Renal cortical epithelial cell (primary cell): Measurements from ENCODE around the gene KRTAP10-3. TPM values are rescaled to one million over a fixed set of nuclear protein-coding genes. Genes with fewer than 3 reads are reported as not detected.

Experiments used
- DNase-seq: peaks from one replicate; pipeline ENCODE4 v3.0.0-alpha.2; 2011; ENCODE audit warnings: low read depth
- total RNA-seq: library from RNA; depleted of rRNA; stranded (reverse); fragments of >200 nt; gene quantifications from 2 replicates; pipeline ENCODE4 v1.2.3, GENCODE V29; 2014

Gene KRTAP10-3
- total RNA-seq, 1 donor from 2014 or later, result not detected

GRCh38 chr21:44549525-44550211, 8.9 kb downstream of the KRTAP10-3 start:
- DNase-seq, result no peak

- DNase-seq, result no peak
Measured at GRCh38 chr21:44548922-44549321, 9.7 kb downstream of the KRTAP10-3 start.

GRCh38 chr21:44548381-44548780, 10.2 kb downstream of the KRTAP10-3 start:
- DNase-seq, result no peak

- DNase-seq, result no peak
Measured at GRCh38 chr21:44547656-44548331, 10.8 kb downstream of the KRTAP10-3 start.

DNA sequence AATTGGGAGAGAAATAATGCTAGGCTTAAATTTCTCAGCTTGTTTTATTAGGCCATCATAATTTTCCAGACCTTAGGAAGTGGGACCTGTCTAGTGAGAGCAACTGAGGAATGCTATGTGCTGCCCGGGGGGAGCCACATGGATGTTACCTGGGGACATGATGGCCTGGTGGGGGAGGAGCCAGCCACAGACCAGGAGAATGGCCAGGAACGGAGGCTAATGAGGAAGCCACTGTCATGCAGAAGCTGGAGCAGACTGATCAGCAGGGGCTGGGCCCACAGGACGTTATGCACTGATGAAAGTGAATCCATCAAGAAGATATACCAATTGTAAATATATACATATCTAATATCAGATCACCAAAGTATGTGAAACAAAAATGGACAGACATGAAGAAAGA, 14.0 kb downstream of the KRTAP10-3 start:
- DNase-seq, result no peak

GRCh38 chr21:44542716-44543115, 15.9 kb downstream of the KRTAP10-3 start:
- DNase-seq, result no peak

- DNase-seq, result no peak
Measured at GRCh38 chr21:44540741-44541288, 17.8 kb downstream of the KRTAP10-3 start.

- no peak for DNase-seq
Measured at GRCh38 chr21:44539991-44540666, 18.5 kb downstream of the KRTAP10-3 start, which contains the start of gene KRTAP10-1. Gene KRTAP10-1, minus strand, starts transcription at chr21:44540195. Its CDS starts 45 bp downstream, at chr21:44540150.

GRCh38 chr21:44539046-44539445, 19.5 kb downstream of the KRTAP10-3 start:
- no peak for DNase-seq

DNA sequence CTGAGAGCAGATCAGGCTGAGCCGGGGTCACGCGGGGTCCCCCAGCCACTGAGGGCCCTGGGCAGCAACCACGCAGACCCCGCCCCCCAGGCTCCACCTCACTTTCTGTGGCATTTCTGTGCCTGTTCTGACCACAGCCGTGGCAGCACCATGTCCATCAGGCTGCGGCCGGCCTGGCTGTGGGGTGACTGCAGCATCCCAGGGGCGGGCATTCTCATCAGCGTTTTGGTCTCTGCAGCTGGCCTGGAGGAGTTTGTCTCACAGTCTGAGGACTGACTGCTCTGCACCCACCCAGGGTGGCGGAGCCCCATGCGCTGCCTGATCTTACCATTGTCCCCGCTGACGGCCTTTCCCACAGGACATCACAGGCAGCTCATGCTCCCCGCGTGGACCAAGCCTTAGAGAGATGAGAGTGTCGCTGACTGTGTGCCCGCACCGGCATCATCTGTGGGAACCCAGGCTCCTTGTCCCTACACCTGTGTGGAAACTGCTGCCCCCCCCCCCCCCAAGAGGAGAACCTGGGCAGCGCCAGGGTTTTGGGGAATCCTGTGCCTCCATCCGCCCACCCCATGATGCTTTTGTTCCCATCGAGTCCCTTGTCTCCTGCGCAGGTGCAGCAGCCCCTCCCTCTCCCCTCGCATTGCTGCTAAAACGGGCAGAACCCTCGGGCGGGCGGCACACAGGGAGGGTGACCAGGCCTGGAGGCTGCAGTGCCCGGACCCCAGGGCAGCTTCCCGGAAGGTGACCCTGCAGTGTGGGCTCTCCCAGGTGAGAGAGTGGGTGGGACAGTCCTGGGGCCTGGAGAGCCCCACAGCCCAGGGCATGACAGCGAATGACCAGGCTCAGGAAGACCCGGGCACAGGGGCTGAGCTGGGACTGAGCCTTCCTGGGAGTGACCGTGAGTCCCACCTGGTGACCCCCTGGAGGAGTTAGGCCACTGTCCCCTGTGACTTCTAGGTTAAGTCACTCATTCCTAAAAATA, 20.4 kb downstream of the KRTAP10-3 start:
- no peak for DNase-seq

GRCh38 chr21:44535963-44536362, 22.6 kb downstream of the KRTAP10-3 start:
- DNase-seq, result no peak

DNA sequence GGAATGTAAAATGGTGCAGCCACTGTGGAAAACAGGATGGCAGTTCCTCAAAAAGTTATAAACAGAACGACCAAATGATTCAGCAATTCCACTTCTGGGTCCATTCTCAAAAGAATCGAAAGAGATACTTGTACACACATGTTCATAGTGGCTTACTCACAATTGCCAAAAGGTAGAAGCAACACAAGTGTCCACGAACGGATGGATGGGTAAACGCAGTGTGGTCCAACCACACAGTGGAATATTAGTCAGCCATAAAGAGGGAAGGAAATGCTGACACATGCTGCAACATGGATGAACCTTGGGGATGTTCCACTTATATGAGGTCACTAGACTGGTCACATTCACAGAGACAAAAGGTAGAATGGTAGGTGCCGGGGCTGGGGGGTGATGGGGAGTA, 23.9 kb downstream of the KRTAP10-3 start:
- DNase-seq, result no peak

DNA sequence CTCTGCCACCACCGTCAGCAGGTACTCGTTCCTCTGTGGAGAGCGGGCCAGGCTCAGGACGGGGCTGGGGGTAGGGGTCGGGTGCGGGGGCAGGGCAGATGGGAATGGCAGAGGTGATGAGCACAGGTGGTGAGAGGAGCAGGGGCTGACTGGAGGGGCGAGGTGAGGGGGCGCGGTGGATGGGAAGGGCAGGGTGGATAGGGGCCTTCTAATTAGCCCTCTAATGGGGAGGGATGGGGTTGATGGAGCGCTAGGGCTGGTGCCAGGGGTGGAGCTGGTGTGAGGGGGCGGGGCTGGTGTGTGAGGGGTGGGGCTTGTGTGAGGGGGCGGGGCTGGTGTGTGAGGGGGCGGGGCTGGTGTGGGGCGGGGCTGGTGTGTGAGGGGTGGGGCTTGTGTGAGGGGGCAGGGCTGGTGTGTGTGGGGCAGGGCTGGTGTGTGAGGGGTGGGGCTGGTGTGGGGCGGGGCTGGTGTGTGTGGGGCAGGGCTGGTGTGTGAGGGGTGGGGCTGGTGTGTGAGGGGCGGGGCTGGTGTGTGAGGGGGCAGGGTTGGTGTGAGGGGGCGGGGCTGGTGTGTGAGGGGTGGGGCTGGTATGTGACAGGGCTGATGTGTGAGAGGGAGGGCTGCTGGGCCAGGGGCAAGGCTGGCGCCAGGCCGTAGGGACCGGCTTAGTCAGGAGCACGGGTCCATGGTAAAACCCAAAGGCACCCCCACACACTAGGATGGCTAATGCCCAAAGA, 24.5 kb downstream of the KRTAP10-3 start:
- no peak for DNase-seq

DNA sequence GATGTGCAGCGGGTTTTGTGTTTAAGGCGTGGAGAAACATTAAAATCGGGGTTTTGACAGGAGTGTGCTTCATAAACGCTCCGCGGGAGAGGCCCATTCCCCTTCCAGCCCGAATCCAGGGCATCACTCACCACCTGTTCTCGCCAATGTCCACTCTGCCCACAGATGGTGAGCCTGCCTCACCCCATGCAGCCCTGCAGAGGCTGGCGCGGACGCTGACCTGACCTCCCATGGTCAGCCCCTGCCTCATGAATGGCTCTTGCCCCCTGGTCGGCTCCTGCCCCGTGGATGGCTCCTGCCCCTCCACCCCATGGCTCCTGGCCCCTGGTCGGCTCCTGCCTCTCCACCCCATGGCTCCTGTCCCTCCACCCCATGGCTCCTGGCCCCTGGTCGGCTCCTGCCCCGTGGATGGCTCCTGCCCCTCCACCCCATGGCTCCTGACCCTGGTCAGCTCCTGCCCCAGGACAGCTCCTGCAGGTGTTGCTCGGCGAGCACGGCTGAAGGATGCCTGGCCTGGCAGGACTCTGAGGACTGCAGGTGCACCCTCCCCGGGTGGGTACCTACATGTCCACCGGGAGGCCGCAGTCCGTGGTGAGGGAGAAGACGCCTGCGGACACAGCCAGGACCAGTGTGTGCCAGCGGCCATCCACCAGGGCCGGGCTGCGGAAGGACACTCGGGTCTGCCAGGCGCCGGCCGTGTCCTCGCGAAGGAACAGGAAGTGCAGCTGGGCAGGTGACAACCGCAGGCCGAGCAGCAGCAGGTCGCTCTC, 25.3 kb downstream of the KRTAP10-3 start:
- DNase-seq, result no peak

DNA sequence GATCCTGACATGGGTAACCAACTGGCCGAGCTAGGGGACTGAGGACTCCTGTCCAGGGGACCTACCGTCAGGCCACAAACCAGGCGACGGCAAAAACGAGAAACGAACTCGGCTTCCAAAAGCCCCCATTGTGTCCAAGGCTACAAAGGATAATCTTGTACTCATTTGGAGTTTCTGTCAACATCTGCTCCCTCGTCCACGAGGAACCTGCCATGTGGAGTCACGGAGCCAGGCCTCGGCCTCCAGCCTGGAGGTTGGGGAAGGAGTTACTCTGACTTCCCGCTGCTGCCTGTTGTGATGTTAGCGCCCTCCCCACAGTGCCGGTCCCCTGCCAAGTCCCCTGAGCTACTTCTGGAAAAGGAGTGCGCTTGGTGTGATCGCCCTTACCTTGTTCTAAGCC, 25.9 kb downstream of the KRTAP10-3 start:
- no peak for DNase-seq

DNA sequence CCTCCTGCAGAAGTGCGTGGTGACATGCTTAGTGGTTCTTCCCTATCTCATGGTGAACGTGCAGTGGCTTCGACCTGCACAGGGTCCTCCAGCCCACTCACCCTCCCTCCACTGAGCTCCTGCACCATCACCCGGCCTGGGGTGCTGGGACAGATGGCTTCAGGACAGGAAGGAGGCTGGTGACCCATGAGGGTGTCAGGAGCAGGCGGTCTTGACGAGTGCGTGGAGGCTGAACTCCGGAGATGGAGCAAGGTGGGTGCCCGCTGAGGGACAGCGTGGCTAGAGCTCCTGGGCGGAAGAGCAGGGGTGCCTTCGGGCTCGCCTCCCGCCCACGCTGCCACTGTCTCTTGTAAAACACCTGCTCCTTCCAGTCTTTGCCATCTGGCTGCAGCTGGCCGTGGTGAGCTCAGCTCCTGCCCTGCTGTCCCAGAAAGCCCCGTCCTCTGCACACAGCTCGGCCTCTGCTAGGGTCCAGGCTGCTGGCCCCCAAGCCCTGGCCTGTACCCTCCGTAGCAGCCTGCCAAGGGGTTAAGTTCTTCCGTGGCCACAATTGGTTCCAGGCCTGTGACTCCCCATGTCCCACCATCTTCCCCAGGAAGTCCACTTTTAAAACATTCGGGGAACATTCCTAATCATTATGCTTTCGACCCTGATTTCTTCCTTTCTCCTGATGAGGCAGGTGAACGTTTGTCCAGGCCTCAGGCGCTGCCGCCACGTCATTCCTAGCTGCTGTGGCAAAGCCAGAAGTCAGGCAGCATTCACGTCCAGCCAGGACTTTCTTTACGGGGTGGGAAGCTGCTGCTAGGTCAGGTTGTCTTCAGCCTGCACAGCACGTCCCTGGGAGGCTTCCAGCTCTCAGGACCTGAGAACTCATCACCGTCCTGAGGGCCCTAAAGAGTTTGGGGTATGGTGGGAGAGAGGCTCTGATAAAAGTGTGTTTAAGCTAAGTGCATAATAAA, 26.7 kb downstream of the KRTAP10-3 start:
- no peak for DNase-seq

GRCh38 chr21:44530903-44531605, 27.5 kb downstream of the KRTAP10-3 start:
- DNase-seq, result no peak
